GM18511 (cell line): ENCODE measurements around the gene DDX49.
"Not testable (repeated sequence)": the region's sequence is repeated elsewhere in the genome, so short reads cannot be mapped to it uniquely, and the experiment has no call there.

Experiments
- ATAC-seq: cut with Tn5 transposase; IDR thresholded peaks from one replicate; pipeline ENCODE4 v1.9.1; 2021; ENCODE audit warnings: mild to moderate bottlenecking, moderate library complexity; ENCODE audit not compliant: unreplicated experiment

DDX49 gene

GRCh38 chr19:18941628-18942354, 22.3 kb downstream of the DDX49 start:
- no peak for ATAC-seq

GRCh38 chr19:18942692-18943091, 23.2 kb downstream of the DDX49 start:
- no peak for ATAC-seq

GRCh38 chr19:18943465-18943864, 23.9 kb downstream of the DDX49 start:
- no peak for ATAC-seq

- no peak for ATAC-seq
These were observed 25.8 kb downstream of the DDX49 start for GRCh38 chr19:18945297-18945696.

GRCh38 chr19:18946335-18946734, 26.8 kb downstream of the DDX49 start:
- no peak for ATAC-seq

GRCh38 chr19:18946918-18947317, 27.4 kb downstream of the DDX49 start:
- ATAC-seq = no peak

GRCh38 chr19:18948075-18948975, 28.8 kb downstream of the DDX49 start:
- no peak for ATAC-seq

GRCh38 chr19:18948976-18949356, 29.5 kb downstream of the DDX49 start:
- ATAC-seq = no peak

- no peak for ATAC-seq
These were observed 30.3 kb downstream of the DDX49 start for GRCh38 chr19:18949858-18950257.

GRCh38 chr19:18951721-18952281, 32.3 kb downstream of the DDX49 start:
- ATAC-seq = no peak

GRCh38 chr19:18952364-18953003, 33.0 kb downstream of the DDX49 start:
- ATAC-seq = not testable (repeated sequence)

GRCh38 chr19:18954094-18954493, 34.6 kb downstream of the DDX49 start:
- no peak for ATAC-seq

GRCh38 chr19:18955042-18955441, 35.5 kb downstream of the DDX49 start:
- ATAC-seq = no peak

- no peak for ATAC-seq
These were observed 40.9 kb downstream of the DDX49 start for GRCh38 chr19:18960370-18960769.

- no peak for ATAC-seq
These were observed 42.5 kb downstream of the DDX49 start for GRCh38 chr19:18961767-18962620.

GRCh38 chr19:18964121-18964520, 44.6 kb downstream of the DDX49 start:
- ATAC-seq = no peak

GRCh38 chr19:18966307-18966706, 46.8 kb downstream of the DDX49 start:
- ATAC-seq = no peak

GRCh38 chr19:18967358-18968146, 48.0 kb downstream of the DDX49 start:
- ATAC-seq = no peak

- no peak for ATAC-seq
These were observed 50.6 kb downstream of the DDX49 start for GRCh38 chr19:18969931-18970659.
